Measurements from ENCODE around the gene GATM.

- TF ChIP-seq CTCF (IDR thresholded peaks at IDR 0.05) = no peak
- no peak for TF ChIP-seq POLR2A (IDR thresholded peaks at IDR 0.05)
These were observed 46.1 kb upstream of the GATM start for GRCh38 chr15:45424429-45424828.

Data from testis (tissue), 2 donors.